GM23248 (cell line): ENCODE measurements around the gene FAM222B. TPM values are rescaled to one million over a fixed set of nuclear protein-coding genes. Genes with fewer than 3 reads are reported as not detected.
"Not testable (repeated sequence)": the region's sequence is repeated elsewhere in the genome, so short reads cannot be mapped to it uniquely, and the experiment has no call there.

ENCODE experiments used
- DNase-seq: peaks from one replicate; pipeline ENCODE4 v3.0.0-alpha.2; 2015
- H2AFZ ChIP-seq: fragments of 200-600 bp; sonication (generic); 2 replicates; pipeline ENCODE4 v1.6.1; 2016; ENCODE audit warnings: antibody characterized with exemption
- H3F3A ChIP-seq: fragments of 200-600 bp; sonication (generic); 2 replicates; pipeline ENCODE4 v1.6.1; 2016; ENCODE audit warnings: mild to moderate bottlenecking, antibody characterized with exemption, mixed run types; ENCODE audit not compliant: insufficient read depth
- H3K27ac ChIP-seq: fragments of 200-600 bp; sonication (generic); 2 replicates; pipeline ENCODE4 v1.5.1; 2016; ENCODE audit warnings: mild to moderate bottlenecking
- H3K27me3 ChIP-seq: fragments of 200-600 bp; sonication (generic); replicated peaks from 2 replicates; pipeline ENCODE4 v1.6.1; 2016; ENCODE audit warnings: mild to moderate bottlenecking; ENCODE audit not compliant: insufficient read depth
- H3K36me3 ChIP-seq: fragments of 200-600 bp; sonication (generic); 2 replicates; pipeline ENCODE4 v1.6.1; 2016; ENCODE audit warnings: low read depth, mild to moderate bottlenecking
- H3K4me1 ChIP-seq: fragments of 200-600 bp; sonication (generic); 2 replicates; pipeline ENCODE4 v1.6.1; 2016; ENCODE audit warnings: mild to moderate bottlenecking; ENCODE audit not compliant: insufficient read depth
- H3K4me2 ChIP-seq: fragments of 200-600 bp; sonication (generic); one replicate; pipeline ENCODE4 v1.6.1; 2016; ENCODE audit warnings: mild to moderate bottlenecking; ENCODE audit not compliant: unreplicated experiment
- H3K4me3 ChIP-seq: fragments of 200-600 bp; sonication (generic); 2 replicates; pipeline ENCODE4 v1.5.1; 2016; ENCODE audit warnings: mild to moderate bottlenecking
- H3K79me2 ChIP-seq: fragments of 200-600 bp; sonication (generic); 2 replicates; pipeline ENCODE4 v1.6.1; 2016; ENCODE audit warnings: mild to moderate bottlenecking; ENCODE audit not compliant: insufficient read depth
- H3K9ac ChIP-seq: fragments of 200-600 bp; sonication (generic); 2 replicates; pipeline ENCODE4 v1.6.1; 2016; ENCODE audit warnings: mild to moderate bottlenecking
- H3K9me2 ChIP-seq: fragments of 200-600 bp; sonication (generic); 2 replicates; pipeline ENCODE4 v1.6.1; 2016; ENCODE audit warnings: mixed run types, mild to moderate bottlenecking, moderate library complexity; ENCODE audit not compliant: insufficient read depth
- H3K9me3 ChIP-seq: fragments of 200-600 bp; sonication (generic); one replicate; pipeline ENCODE4 v1.6.1; 2017; ENCODE audit warnings: low read depth
- H4K20me1 ChIP-seq: fragments of 200-600 bp; sonication (generic); 2 replicates; pipeline ENCODE4 v1.6.0; 2016; ENCODE audit not compliant: insufficient read depth
- EZH2 ChIP-seq: fragments of 200-600 bp; sonication (generic); IDR thresholded peaks from 2 replicates; pipeline ENCODE4 v1.6.1; 2018; ENCODE audit warnings: antibody characterized with exemption, mild to moderate bottlenecking; ENCODE audit not compliant: insufficient read depth, poor library complexity, severe bottlenecking
- EZH2phosphoT487 ChIP-seq: fragments of 200-600 bp; sonication (generic); IDR thresholded peaks from 2 replicates; pipeline ENCODE4 v1.6.1; 2018; ENCODE audit warnings: antibody characterized with exemption, moderate library complexity, mild to moderate bottlenecking, low read depth; ENCODE audit not compliant: insufficient read depth
- WGBS, 2 experiments: methylation state at CpG; one replicate each; pipeline ENCODE4 v1.1.6; 2015 to 2017; ENCODE audit warnings: low lambda C conversion rate in 2 of 2, low coverage in 1 of 2; ENCODE audit errors: missing lambda C conversion rate in 2 of 2; 5-methylcytosine and 5-hydroxymethylcytosine counted together
- in situ Hi-C: fragments of 300-500 bp; cut with MboI; formaldehyde crosslinking; loops from 2 replicates; pipeline ENCODE4 v1.15.0; 2020
- polyA plus RNA-seq: library from polyadenylated mRNA; unstranded; fragments of >200 nt; fragmentation: Nextera tagmentation; extraction: Ambion mirVana; gene quantifications from 2 replicates; pipeline ENCODE4 v1.2.1, GENCODE V29; 2016
- total RNA-seq: library from RNA; depleted of rRNA; stranded (reverse); fragments of >200 nt; shearing (Covaris generic); gene quantifications from 2 replicates; pipeline ENCODE4 v1.2.3, GENCODE V29; 2014

The FAM222B gene
- total and polyA plus RNA-seq, 2 experiments from 2014 or later: 7.6 to 11.1 TPM

GRCh38 chr17:28737770-28738679 is 104.6 kb downstream of the FAM222B start:
- no peaks in the 10 kb centered on the region for H3K27me3 ChIP-seq
- no peak overlapping the region for H2AFZ ChIP-seq
- H3K9me2 ChIP-seq: no peaks in the 10 kb centered on the region
- DNase-seq: no peak
- H3F3A ChIP-seq: peaks cover 11% of the 10 kb centered on the region; the same call in 1 of the 2 replicates
- no peaks in the 10 kb centered on the region for H3K79me2 ChIP-seq
- TF ChIP-seq EZH2phosphoT487 (no peak), EZH2 (no peak)
- H3K27ac ChIP-seq: no peak overlapping the region
- H4K20me1 ChIP-seq: no peaks in the 10 kb centered on the region
- H3K9ac ChIP-seq: no peak overlapping the region
- WGBS, 2 experiments: 84 to 88% methylated on average over 18 to 22 of the region's 22 CpGs
- H3K9me3 ChIP-seq: no peaks in the 10 kb centered on the region
- no peaks in the 10 kb centered on the region for H3K36me3 ChIP-seq
- in situ Hi-C loops: no loop called here
- peaks cover 7% of the 10 kb centered on the region for H3K4me1 ChIP-seq
- no peak overlapping the region for H3K4me2 ChIP-seq
- no peak overlapping the region for H3K4me3 ChIP-seq

GRCh38 chr17:28737316-28737715 is 105.3 kb downstream of the FAM222B start:
- Histone ChIP-seq H3K4me1 (peaks cover under 1% of the 10 kb centered on the region; the same call in 1 of the 2 replicates), H3K27ac (no peak overlapping the region), H3K27me3 (no peaks in the 10 kb centered on the region), H3K36me3 (no peaks in the 10 kb centered on the region), H3K79me2 (no peaks in the 10 kb centered on the region), H3K4me3 (no peak overlapping the region), H2AFZ (no peak overlapping the region), H4K20me1 (no peaks in the 10 kb centered on the region), H3K9me2 (no peaks in the 10 kb centered on the region), H3K4me2 (no peak overlapping the region), H3F3A (peaks cover 4% of the 10 kb centered on the region; the same call in 1 of the 2 replicates), H3K9ac (no peak overlapping the region), H3K9me3 (no peaks in the 10 kb centered on the region)
- in situ Hi-C loops: no loop called here
- no peak for DNase-seq
- 90 to 97% methylated on average over 12 of the region's 12 CpGs for WGBS, 2 experiments
- TF ChIP-seq EZH2: no peak
- no peak for TF ChIP-seq EZH2phosphoT487

GRCh38 chr17:28735913-28736769 is 106.4 kb downstream of the FAM222B start:
- H3K4me2 ChIP-seq, H3K27me3 ChIP-seq, H3K27ac ChIP-seq, H3K4me1 ChIP-seq, H3K9ac ChIP-seq, H2AFZ ChIP-seq, H3K9me3 ChIP-seq, in situ Hi-C loops, H3K79me2 ChIP-seq, DNase-seq, H3F3A ChIP-seq, H3K36me3 ChIP-seq, H4K20me1 ChIP-seq, H3K4me3 ChIP-seq, H3K9me2 ChIP-seq: not testable (repeated sequence)
- WGBS, 2 experiments: 84 to 86% methylated on average over 6 to 7 of the region's 8 CpGs

- Histone ChIP-seq H2AFZ (no peak overlapping the region), H3K4me3 (no peak overlapping the region), H4K20me1 (no peaks in the 10 kb centered on the region), H3K9me2 (no peaks in the 10 kb centered on the region), H3K4me1 (no peaks in the 10 kb centered on the region), H3K9me3 (no peaks in the 10 kb centered on the region), H3K27me3 (no peaks in the 10 kb centered on the region), H3K9ac (no peak overlapping the region), H3K36me3 (no peaks in the 10 kb centered on the region), H3K4me2 (no peak overlapping the region), H3K27ac (no peak overlapping the region), H3K79me2 (no peaks in the 10 kb centered on the region), H3F3A (no peaks in the 10 kb centered on the region)
- no peak for DNase-seq
- TF ChIP-seq EZH2phosphoT487 (no peak), EZH2 (no peak)
- WGBS, 2 experiments: 74% methylated on average over 5 of the region's 5 CpGs
- in situ Hi-C loops: no loop called here
These were observed 107.3 kb downstream of the FAM222B start for GRCh38 chr17:28735242-28735722.
